ENCODE data around the gene FBXW11. TPM values are rescaled to one million over a fixed set of nuclear protein-coding genes. Genes with fewer than 3 reads are reported as not detected.

Gene FBXW11
- total and polyA plus RNA-seq, 4 donors: 7.6 to 87.5 (median 35.2) TPM

DNA sequence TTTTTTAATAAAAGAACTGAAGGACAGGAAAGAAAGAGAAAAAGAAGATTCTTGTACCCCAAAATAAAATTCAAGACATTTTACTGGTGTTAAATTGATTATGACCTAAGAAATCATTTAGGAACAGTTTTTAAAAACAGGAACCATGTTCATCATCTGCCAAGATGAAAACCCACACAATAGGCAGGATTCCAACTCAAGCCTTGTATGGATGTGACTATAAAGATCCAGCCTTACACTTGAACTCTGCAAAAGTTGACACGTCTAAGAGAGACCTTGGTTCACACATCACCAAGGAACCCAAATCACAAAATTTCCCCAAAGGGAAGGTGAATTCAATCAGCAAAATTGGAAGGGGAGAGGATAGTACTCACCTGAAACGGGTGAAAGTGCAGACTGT lies 138.2 kb downstream of the FBXW11 start:
- Histone ChIP-seq H3K9me3 (ENCODE audit: control insufficient read depth in 4 of 4, insufficient read depth in 3 of 4, low read length in 3 of 4) (no peaks in the 10 kb centered on the region), H3K36me3 (ENCODE audit: control insufficient read depth in 4 of 4, insufficient read depth in 4 of 4, low read length in 4 of 4) (peaks cover 11 to 34% (median 29%) of the 10 kb centered on the region in 4 donors), H3K9ac (ENCODE audit: insufficient read depth in 1 of 2, low read length in 2 of 2) (no peak overlapping the region), H3K4me1 (ENCODE audit: control insufficient read depth in 5 of 5, insufficient read depth in 5 of 5, low read length in 5 of 5) (peaks cover 0 to 3% (median 0%) of the 10 kb centered on the region in 5 donors), H3K4me3 (no peak overlapping the region), H3K27ac (ENCODE audit: low read depth in 1 of 2, low read length in 1 of 2) (no peak overlapping the region), H3K27me3 (ENCODE audit: control insufficient read depth in 3 of 3, insufficient read depth in 3 of 3, low read length in 2 of 3) (no peaks in the 10 kb centered on the region)
- TF ChIP-seq, protein P1, sequence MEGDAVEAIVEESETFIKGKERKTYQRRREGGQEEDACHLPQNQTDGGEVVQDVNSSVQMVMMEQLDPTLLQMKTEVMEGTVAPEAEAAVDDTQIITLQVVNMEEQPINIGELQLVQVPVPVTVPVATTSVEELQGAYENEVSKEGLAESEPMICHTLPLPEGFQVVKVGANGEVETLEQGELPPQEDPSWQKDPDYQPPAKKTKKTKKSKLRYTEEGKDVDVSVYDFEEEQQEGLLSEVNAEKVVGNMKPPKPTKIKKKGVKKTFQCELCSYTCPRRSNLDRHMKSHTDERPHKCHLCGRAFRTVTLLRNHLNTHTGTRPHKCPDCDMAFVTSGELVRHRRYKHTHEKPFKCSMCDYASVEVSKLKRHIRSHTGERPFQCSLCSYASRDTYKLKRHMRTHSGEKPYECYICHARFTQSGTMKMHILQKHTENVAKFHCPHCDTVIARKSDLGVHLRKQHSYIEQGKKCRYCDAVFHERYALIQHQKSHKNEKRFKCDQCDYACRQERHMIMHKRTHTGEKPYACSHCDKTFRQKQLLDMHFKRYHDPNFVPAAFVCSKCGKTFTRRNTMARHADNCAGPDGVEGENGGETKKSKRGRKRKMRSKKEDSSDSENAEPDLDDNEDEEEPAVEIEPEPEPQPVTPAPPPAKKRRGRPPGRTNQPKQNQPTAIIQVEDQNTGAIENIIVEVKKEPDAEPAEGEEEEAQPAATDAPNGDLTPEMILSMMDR (IDR thresholded peaks at IDR 0.05; ENCODE audit: control extremely low read depth, extremely low read depth): no peak
- no peak for ATAC-seq (ENCODE audit: insufficient read depth, low FRiP score)
- DNase-seq: no peak
- 65 to 81% methylated on average over 2 of the region's 2 CpGs for WGBS, 2 donors

DNA sequence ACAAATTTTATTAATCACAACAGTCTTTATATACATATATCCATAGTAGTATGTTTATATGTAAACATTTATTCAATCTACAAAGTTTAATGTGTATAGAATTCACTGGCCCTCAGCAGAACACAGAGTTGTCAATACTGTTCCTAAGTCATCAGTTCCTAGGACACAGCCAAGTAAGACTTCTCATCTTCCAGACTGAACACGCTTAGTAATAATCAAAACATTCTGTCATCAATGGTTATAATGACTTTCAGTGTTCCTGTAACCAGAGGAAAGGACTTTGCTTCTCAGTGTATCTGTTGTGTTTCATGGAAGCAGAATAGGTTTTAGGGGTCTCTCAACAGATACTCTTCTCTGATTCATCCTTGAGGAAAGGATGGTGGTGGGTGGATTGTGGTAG lies 138.7 kb downstream of the FBXW11 start:
- DNase-seq: no peak
- Histone ChIP-seq H3K4me1 (ENCODE audit: control insufficient read depth in 5 of 5, insufficient read depth in 5 of 5, low read length in 5 of 5) (peaks cover 0 to 3% (median 0%) of the 10 kb centered on the region in 5 donors), H3K27ac (ENCODE audit: low read depth in 1 of 2, low read length in 1 of 2) (no peak overlapping the region), H3K27me3 (ENCODE audit: control insufficient read depth in 3 of 3, insufficient read depth in 3 of 3, low read length in 2 of 3) (no peaks in the 10 kb centered on the region), H3K9me3 (ENCODE audit: control insufficient read depth in 4 of 4, insufficient read depth in 3 of 4, low read length in 3 of 4) (no peaks in the 10 kb centered on the region), H3K9ac (ENCODE audit: insufficient read depth in 1 of 2, low read length in 2 of 2) (no peak overlapping the region), H3K36me3 (ENCODE audit: control insufficient read depth in 4 of 4, insufficient read depth in 4 of 4, low read length in 4 of 4) (peaks cover 12 to 36% (median 29%) of the 10 kb centered on the region in 4 donors), H3K4me3 (no peak overlapping the region)
- TF ChIP-seq, protein P1 (IDR thresholded peaks at IDR 0.05; ENCODE audit: control extremely low read depth, extremely low read depth): no peak
- ATAC-seq (ENCODE audit: insufficient read depth, low FRiP score): no peak
- WGBS, 2 donors: 54 to 90% methylated on average over 1 of the region's 1 CpG

DNA sequence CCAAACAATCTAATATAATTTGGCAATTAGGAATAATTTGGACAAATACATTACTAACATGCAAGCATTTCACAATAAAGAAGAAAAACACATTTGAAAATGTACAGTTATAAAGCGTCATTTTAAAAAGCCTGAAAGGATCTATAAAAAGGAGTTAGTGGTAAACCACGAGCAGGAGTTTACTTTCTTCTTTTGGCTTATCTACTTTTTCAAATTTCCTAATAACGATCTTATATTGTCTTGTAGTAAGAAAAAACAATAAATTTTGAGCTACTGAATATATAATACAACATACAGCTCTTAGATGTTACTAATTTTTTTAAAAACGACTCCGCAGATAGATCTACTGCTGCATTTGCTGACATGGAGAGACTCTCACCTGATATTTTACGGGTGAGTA lies 141.0 kb downstream of the FBXW11 start:
- ATAC-seq (ENCODE audit: insufficient read depth, low FRiP score): no peak
- Histone ChIP-seq H3K36me3 (ENCODE audit: control insufficient read depth in 4 of 4, insufficient read depth in 4 of 4, low read length in 4 of 4) (peaks cover 10 to 21% (median 19%) of the 10 kb centered on the region in 4 donors), H3K9me3 (ENCODE audit: control insufficient read depth in 4 of 4, insufficient read depth in 3 of 4, low read length in 3 of 4) (no peaks in the 10 kb centered on the region)

More for the DNA sequence above, 141.0 kb downstream of the FBXW11 start:
- TF ChIP-seq, protein P1 (IDR thresholded peaks at IDR 0.05; ENCODE audit: control extremely low read depth, extremely low read depth): no peak
- WGBS, 2 donors: 42 to 76% methylated on average over 6 of the region's 6 CpGs
- H3K27me3 ChIP-seq (ENCODE audit: control insufficient read depth in 3 of 3, insufficient read depth in 3 of 3, low read length in 2 of 3): no peaks in the 10 kb centered on the region
- H3K9ac ChIP-seq (ENCODE audit: insufficient read depth in 1 of 2, low read length in 2 of 2): no peak overlapping the region
- peaks cover 0 to 7% (median 3%) of the 10 kb centered on the region in 5 donors for H3K4me1 ChIP-seq (ENCODE audit: control insufficient read depth in 5 of 5, insufficient read depth in 5 of 5, low read length in 5 of 5)
- DNase-seq: no peak
- H3K27ac ChIP-seq (ENCODE audit: low read depth in 1 of 2, low read length in 1 of 2): no peak overlapping the region
- no peak overlapping the region for H3K4me3 ChIP-seq
